AG09309 (cell line): Measurements from ENCODE around the gene TLR5.

Source experiments
- DNase-seq: peaks from one replicate; pipeline ENCODE4 v3.0.0-alpha.2; 2010; ENCODE audit warnings: low read depth
- H3K4me3 ChIP-seq: 2 replicates; pipeline ENCODE4 v1.5.1; 2011; ENCODE audit warnings: mild to moderate bottlenecking, low read depth, low read length, moderate library complexity; ENCODE audit not compliant: control insufficient read depth
- CTCF ChIP-seq: IDR thresholded peaks from 2 replicates; pipeline ENCODE4 v1.5.1; 2011; ENCODE audit warnings: mild to moderate bottlenecking, low read depth, low read length, inconsistent platforms; ENCODE audit not compliant: insufficient read depth, control insufficient read depth; ENCODE audit errors: missing control alignments

The TLR5 gene

DNA sequence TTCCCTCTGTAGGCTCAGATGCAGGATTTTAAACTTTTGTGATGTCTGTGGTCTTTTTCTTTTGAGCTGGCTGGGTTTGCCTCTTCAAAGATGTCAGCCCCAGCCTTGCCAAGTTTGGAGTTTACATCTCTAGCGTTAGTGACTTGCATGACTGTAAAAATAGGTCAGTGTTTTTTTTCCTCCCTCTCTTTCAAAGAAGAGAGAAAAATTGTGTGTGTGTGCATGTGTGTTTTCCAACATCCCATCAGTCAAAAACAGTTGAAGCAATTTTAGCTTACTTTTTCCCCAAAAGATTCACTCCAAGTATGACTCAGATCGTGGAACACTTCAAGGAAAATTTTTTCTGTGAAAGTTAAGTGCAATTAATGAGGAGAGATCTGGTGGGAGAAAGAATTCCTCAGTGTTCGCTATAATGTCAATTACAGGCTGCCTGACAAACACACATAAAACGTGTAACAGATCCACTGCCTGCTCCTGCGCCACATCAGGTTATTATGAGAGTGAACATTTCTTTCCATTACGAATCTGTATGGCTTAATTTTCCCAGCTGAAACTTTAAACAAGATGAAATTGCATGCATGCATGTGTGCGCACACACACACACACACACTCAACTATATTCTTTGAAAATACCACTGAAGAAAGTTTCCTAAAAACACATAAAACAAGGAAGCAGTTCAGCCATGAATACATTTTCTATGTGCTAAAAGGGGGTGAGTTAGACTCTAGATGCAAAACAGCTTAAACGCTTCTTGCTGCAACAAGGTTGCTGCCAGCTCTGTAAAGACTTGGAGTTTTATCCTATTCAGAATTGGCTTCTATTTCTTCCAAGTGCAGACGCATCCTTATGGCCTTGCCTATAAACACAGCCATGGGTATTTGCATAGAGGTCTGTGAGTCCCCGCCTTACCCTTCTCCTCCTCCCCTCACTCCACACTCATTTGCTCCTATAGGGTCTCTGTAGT is 55.5 kb downstream of the TLR5 start:
- DNase-seq = no peak
- no peak overlapping the region for H3K4me3 ChIP-seq
- TF ChIP-seq CTCF = no peak

DNA sequence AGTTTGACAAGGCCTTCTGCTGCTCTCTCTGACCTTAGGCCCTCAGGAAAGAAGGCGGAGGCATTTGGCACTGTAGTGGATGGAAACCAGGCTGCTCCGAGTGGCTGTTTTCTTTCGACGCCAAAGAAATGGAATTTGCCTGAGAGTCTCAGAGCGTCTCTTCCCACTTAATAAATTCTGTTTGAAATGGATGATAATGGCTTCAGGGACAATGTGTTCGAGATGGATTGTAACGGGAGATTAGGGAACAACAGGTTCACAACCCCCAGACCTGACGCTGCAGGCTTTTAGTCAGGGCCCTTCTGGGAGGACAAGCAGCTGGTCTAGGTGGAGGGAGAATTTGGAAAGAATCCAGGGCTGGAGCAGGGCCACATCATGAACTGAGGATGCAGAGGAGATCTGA is 58.6 kb downstream of the TLR5 start:
- no peak for TF ChIP-seq CTCF
- DNase-seq = no peak
- H3K4me3 ChIP-seq = no peak overlapping the region

DNA sequence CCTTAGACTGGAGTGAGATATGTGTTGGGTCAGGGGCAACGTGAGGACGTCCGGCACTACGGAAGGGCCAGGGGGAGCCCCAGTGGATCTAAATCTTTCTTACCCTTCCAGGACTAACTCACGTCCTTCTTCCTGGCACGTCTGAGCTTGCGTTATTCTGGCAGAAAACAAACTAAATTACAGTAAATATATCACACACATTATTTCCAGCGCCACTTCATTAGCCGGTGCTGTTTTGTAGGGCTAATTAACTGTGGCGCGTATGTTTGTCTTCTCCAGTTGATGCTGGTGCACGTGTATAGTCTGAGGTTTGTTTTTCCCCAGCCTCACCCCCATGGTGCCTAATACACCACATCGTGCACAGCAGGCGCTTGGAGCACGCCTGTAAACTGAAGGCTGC is 59.2 kb downstream of the TLR5 start:
- no peak for TF ChIP-seq CTCF
- DNase-seq = no peak
- no peak overlapping the region for H3K4me3 ChIP-seq

- no peak for DNase-seq
- no peak for TF ChIP-seq CTCF
- H3K4me3 ChIP-seq = no peak overlapping the region
Observed at GRCh38 chr1:223082914-223083313, 60.1 kb downstream of the TLR5 start.

- DNase-seq = peak; percentile 47
- TF ChIP-seq CTCF = peak; percentile 98
- H3K4me3 ChIP-seq = peak overlapping the region; percentile 44
Observed at GRCh38 chr1:223081181-223081994, 61.7 kb downstream of the TLR5 start.

DNA sequence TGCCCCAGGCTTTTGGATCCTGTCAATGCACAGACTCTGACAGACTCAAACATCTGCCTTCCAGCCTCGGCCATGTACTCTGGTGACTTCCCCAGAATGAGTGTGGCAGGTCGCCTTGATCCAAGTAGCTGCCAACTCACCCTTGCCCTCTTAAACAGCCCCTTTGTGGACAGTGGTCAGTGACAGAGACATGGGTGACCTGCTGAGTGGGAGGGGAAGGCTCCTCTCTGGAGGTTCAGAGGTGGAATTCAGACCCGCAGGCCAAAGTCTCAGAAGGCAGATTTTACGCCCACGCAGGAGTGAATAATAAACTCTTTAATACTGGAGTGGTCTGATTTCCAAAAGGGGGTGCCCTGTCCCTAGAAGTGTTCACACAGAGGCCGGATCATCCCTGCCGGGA is 63.5 kb downstream of the TLR5 start:
- no peak overlapping the region for H3K4me3 ChIP-seq
- no peak for DNase-seq
- no peak for TF ChIP-seq CTCF
